HepG2 (cell line): Measurements from ENCODE around the gene GYS1. TPM values are rescaled to one million over a fixed set of nuclear protein-coding genes. Genes with fewer than 3 reads are reported as not detected.

Source experiments
- ARNTL ChIP-seq: sonication (generic); formaldehyde crosslinking; IDR thresholded peaks from 2 replicates; pipeline ENCODE4 v1.4.0; 2020; ENCODE audit warnings: mild to moderate bottlenecking, missing genetic modification reagents
- BCL6 ChIP-seq: IDR thresholded peaks from 2 replicates; pipeline ENCODE4 v1.6.1; 2016; ENCODE audit warnings: missing genetic modification reagents, missing compliant biosample characterization
- CHD4 ChIP-seq: fragments of 200-600 bp; sonication (generic); IDR thresholded peaks from 2 replicates; pipeline ENCODE4 v1.7.0; 2017; ENCODE audit warnings: mild to moderate bottlenecking, low read length, borderline replicate concordance
- EHMT2 ChIP-seq: fragments of 200-600 bp; sonication (generic); IDR thresholded peaks from 2 replicates; pipeline ENCODE4 v1.7.0; 2017; ENCODE audit warnings: antibody characterized with exemption, low read depth, low read length, borderline replicate concordance
- GATA4 ChIP-seq: sonication (generic); IDR thresholded peaks from 2 replicates; pipeline ENCODE4 v1.6.1; 2016; ENCODE audit warnings: antibody characterized with exemption, low read depth, borderline replicate concordance
- MED8 ChIP-seq: sonication (generic); formaldehyde crosslinking; IDR thresholded peaks from 2 replicates; pipeline ENCODE4 v1.8.1; 2023; ENCODE audit warnings: mild to moderate bottlenecking, missing genetic modification reagents; ENCODE audit not compliant: insufficient replicate concordance
- RBM22 ChIP-seq: fragments of 200-400 bp; formaldehyde crosslinking; optimal IDR thresholded peaks from 2 replicates; pipeline ENCODE3; 2017; ENCODE audit warnings: mild to moderate bottlenecking, low read length, moderate library complexity
- RXRA ChIP-seq: sonication (generic); formaldehyde crosslinking; IDR thresholded peaks from 2 replicates; pipeline ENCODE4 v1.5.1; 2020; ENCODE audit warnings: missing genetic modification reagents
- SIN3A ChIP-seq: IDR thresholded peaks from 2 replicates; pipeline ENCODE4 v1.6.1; 2011; ENCODE audit warnings: low read depth, mild to moderate bottlenecking, control low read depth, low read length, borderline replicate concordance
- ZBTB7A ChIP-seq: sonication (generic); formaldehyde crosslinking; IDR thresholded peaks from 2 replicates; pipeline ENCODE4 v1.8.0; 2022; ENCODE audit warnings: mild to moderate bottlenecking, missing genetic modification reagents
- polyA plus RNA-seq, 8 experiments: library from polyadenylated mRNA; depleted of rRNA in 3 of 8; stranded (reverse) in 7 of 8; unstranded in 1 of 8; fragments of >200 nt; fragmentation: Illumina TruSeq in 4 of 8; extraction: Trizol in 4 of 8; gene quantifications; 2 replicates each; pipeline versions ENCODE4 v1.2.1 to v1.2.3, GENCODE V29; 2011 to 2016; ENCODE audit warnings: low read depth in 4 of 8, missing spikeins in 1 of 8, mixed read lengths in 1 of 8; ENCODE audit not compliant: insufficient read depth in 1 of 8
- total RNA-seq, 5 experiments: library from RNA; depleted of rRNA; stranded (reverse); fragments of >200 nt; fragmentation: Illumina TruSeq; extraction: Trizol; gene quantifications; 2 replicates each; pipeline ENCODE4 v1.2.3, GENCODE V29; 2016; ENCODE audit warnings: low read depth in 1 of 5
- TF ChIP-seq, protein P1 (sequence below): sonication (generic); formaldehyde crosslinking; IDR thresholded peaks from 2 replicates; pipeline ENCODE4 v1.4.0; 2020; ENCODE audit warnings: missing genetic modification reagents, borderline replicate concordance
- TF ChIP-seq, protein P2 (sequence below), 2 experiments: sonication (generic) in 1 of 2; formaldehyde crosslinking in 1 of 2; IDR thresholded peaks; 2 replicates each; pipeline versions ENCODE4 v1.6.1 to v1.9.0; 2014 to 2022; ENCODE audit warnings: antibody characterized with exemption in 1 of 2, borderline replicate concordance in 1 of 2, inconsistent platforms in 1 of 2, low read depth in 1 of 2, missing genetic modification reagents in 1 of 2
- TF ChIP-seq, protein P3 (sequence below): sonication (generic); formaldehyde crosslinking; IDR thresholded peaks from 2 replicates; pipeline ENCODE4 v1.8.0; 2022; ENCODE audit warnings: mild to moderate bottlenecking, missing genetic modification reagents; ENCODE audit not compliant: insufficient replicate concordance

Gene GYS1
- total and polyA plus RNA-seq, 2 of the 13 experiments (the other 11 are each of a cell fraction or from before 2014, with no cell fraction given): 18.4 to 42.1 TPM

DNA sequence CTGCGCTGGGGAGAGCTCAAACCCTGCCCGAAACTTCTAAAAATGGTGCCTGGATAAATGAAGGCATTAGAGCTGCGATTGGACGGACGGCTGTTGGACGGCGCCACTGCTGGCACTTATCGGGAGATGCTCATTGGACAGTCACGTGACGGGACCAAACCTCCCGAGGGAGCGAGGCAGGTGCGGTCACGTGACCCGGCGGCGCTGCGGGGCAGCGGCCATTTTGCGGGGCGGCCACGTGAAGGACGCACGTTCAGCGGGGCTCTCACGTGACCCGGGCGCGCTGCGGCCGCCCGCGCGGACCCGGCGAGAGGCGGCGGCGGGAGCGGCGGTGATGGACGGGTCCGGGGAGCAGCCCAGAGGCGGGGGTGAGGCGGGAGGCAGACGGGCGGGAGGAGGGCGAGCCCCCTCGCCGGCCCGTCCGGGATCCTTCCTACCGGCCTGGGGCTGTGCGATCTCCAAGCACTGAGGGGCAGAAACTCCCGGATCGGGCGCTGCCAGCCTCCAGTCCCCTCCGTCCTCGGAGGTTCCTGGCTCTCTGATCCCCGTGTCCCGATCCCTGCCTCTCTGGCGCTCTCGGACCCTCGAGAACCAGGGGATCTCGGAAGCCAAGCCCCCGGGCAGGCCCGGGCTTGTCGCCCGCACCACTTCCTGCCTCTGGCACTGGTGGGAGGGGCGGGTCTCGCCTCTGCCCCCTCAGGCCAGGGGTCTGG is 38.4 kb downstream of the GYS1 start, which contains the start of gene BAX (continued):
- TF ChIP-seq SIN3A: peak; percentile 64; the same call in 1 of the 2 replicates
- no peak for TF ChIP-seq GATA4
- TF ChIP-seq EHMT2: no peak
- TF ChIP-seq, protein P1, sequence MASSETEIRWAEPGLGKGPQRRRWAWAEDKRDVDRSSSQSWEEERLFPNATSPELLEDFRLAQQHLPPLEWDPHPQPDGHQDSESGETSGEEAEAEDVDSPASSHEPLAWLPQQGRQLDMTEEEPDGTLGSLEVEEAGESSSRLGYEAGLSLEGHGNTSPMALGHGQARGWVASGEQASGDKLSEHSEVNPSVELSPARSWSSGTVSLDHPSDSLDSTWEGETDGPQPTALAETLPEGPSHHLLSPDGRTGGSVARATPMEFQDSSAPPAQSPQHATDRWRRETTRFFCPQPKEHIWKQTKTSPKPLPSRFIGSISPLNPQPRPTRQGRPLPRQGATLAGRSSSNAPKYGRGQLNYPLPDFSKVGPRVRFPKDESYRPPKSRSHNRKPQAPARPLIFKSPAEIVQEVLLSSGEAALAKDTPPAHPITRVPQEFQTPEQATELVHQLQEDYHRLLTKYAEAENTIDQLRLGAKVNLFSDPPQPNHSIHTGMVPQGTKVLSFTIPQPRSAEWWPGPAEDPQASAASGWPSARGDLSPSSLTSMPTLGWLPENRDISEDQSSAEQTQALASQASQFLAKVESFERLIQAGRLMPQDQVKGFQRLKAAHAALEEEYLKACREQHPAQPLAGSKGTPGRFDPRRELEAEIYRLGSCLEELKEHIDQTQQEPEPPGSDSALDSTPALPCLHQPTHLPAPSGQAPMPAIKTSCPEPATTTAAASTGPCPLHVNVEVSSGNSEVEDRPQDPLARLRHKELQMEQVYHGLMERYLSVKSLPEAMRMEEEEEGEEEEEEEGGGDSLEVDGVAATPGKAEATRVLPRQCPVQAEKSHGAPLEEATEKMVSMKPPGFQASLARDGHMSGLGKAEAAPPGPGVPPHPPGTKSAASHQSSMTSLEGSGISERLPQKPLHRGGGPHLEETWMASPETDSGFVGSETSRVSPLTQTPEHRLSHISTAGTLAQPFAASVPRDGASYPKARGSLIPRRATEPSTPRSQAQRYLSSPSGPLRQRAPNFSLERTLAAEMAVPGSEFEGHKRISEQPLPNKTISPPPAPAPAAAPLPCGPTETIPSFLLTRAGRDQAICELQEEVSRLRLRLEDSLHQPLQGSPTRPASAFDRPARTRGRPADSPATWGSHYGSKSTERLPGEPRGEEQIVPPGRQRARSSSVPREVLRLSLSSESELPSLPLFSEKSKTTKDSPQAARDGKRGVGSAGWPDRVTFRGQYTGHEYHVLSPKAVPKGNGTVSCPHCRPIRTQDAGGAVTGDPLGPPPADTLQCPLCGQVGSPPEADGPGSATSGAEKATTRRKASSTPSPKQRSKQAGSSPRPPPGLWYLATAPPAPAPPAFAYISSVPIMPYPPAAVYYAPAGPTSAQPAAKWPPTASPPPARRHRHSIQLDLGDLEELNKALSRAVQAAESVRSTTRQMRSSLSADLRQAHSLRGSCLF (CRISPR knock-in tag): no peak
- TF ChIP-seq ZBTB7A (CRISPR knock-in tag): peak; percentile 82
- TF ChIP-seq RXRA (CRISPR knock-in tag): 0 out of 2 replicates have a peak, but pooled peaks have one; percentile 9
- TF ChIP-seq ARNTL (CRISPR knock-in tag): peak; percentile 94
- TF ChIP-seq CHD4: no peak
- peak; percentile 60 for TF ChIP-seq MED8
- TF ChIP-seq, protein P2, sequence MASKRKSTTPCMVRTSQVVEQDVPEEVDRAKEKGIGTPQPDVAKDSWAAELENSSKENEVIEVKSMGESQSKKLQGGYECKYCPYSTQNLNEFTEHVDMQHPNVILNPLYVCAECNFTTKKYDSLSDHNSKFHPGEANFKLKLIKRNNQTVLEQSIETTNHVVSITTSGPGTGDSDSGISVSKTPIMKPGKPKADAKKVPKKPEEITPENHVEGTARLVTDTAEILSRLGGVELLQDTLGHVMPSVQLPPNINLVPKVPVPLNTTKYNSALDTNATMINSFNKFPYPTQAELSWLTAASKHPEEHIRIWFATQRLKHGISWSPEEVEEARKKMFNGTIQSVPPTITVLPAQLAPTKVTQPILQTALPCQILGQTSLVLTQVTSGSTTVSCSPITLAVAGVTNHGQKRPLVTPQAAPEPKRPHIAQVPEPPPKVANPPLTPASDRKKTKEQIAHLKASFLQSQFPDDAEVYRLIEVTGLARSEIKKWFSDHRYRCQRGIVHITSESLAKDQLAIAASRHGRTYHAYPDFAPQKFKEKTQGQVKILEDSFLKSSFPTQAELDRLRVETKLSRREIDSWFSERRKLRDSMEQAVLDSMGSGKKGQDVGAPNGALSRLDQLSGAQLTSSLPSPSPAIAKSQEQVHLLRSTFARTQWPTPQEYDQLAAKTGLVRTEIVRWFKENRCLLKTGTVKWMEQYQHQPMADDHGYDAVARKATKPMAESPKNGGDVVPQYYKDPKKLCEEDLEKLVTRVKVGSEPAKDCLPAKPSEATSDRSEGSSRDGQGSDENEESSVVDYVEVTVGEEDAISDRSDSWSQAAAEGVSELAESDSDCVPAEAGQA (IDR thresholded peaks at IDR 0.05; ENCODE audit: low read depth): peak; percentile 95
- TF ChIP-seq, protein P2 (CRISPR knock-in tag; IDR thresholded peaks at IDR 0.05; ENCODE audit: borderline replicate concordance): no peak
- TF ChIP-seq, protein P3, sequence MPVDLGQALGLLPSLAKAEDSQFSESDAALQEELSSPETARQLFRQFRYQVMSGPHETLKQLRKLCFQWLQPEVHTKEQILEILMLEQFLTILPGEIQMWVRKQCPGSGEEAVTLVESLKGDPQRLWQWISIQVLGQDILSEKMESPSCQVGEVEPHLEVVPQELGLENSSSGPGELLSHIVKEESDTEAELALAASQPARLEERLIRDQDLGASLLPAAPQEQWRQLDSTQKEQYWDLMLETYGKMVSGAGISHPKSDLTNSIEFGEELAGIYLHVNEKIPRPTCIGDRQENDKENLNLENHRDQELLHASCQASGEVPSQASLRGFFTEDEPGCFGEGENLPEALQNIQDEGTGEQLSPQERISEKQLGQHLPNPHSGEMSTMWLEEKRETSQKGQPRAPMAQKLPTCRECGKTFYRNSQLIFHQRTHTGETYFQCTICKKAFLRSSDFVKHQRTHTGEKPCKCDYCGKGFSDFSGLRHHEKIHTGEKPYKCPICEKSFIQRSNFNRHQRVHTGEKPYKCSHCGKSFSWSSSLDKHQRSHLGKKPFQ (CRISPR knock-in tag): no peak
- 0 out of 2 replicates have a peak, but pooled peaks have one; percentile 23 for TF ChIP-seq BCL6
- no peak for TF ChIP-seq RBM22
